Right cardiac atrium (tissue), 5 donors: ENCODE data around the gene RFK. TPM values are rescaled to one million over a fixed set of nuclear protein-coding genes. Genes with fewer than 3 reads are reported as not detected.

Experiments used
- ATAC-seq, 2 donors: fragments of 200-7000 bp; cut with Tn5 transposase; one replicate each; pipeline versions ENCODE4 v1.8.0 to v1.9.1; 2020; ENCODE audit warnings: moderate library complexity in 2 of 2, mild to moderate bottlenecking in 1 of 2
- DNase-seq, 3 donors: peaks; one replicate each; pipeline ENCODE4 v3.0.0-alpha.2; 2020
- H3K27ac ChIP-seq: one replicate; pipeline ENCODE4 v1.5.1; 2013; ENCODE audit warnings: mild to moderate bottlenecking, low read length, control low read depth, moderate library complexity
- H3K27me3 ChIP-seq: one replicate; pipeline ENCODE4 v1.6.1; 2013; ENCODE audit not compliant: control insufficient read depth, insufficient read depth
- H3K4me1 ChIP-seq: one replicate; pipeline ENCODE4 v1.6.1; 2013; ENCODE audit warnings: low read length; ENCODE audit not compliant: control insufficient read depth, insufficient read depth
- H3K4me3 ChIP-seq: one replicate; pipeline ENCODE4 v1.5.1; 2013; ENCODE audit warnings: low read length, control low read depth
- H3K9me3 ChIP-seq: one replicate; pipeline ENCODE4 v1.6.1; 2013; ENCODE audit warnings: low read length; ENCODE audit not compliant: control insufficient read depth
- WGBS: extraction: QIAGEN DNeasy Blood & Tissue Kit; methylation state at CpG from one replicate; pipeline ENCODE4 v1.1.7; 2013; 5-methylcytosine and 5-hydroxymethylcytosine counted together
- intact Hi-C, 4 donors: fragments of 100-400 bp; cut with DNase I; formaldehyde crosslinking; loops; one replicate each; pipeline versions ENCODE4 v1.11.0 to v1.14.0; 2022 to 2023
- polyA plus RNA-seq: library from polyadenylated mRNA; stranded (reverse); fragments of 200-250 nt; gene quantifications from one replicate; pipeline ENCODE4 v1.2.3, GENCODE V29; 2013
- total RNA-seq, 4 donors: library from RNA; stranded (reverse); fragmentation: NEBNext Ultra II Directional; extraction: Animal tissue kit (Norgen Biotek cat#: 25700); gene quantifications; one replicate each; pipeline ENCODE4 v1.2.1, GENCODE V29; 2021
- donor health status: healthy with polysubstance abuse.
- donor health status: DM: no; HTN: yes; CAD: no.
- donor health status: DM: no; HTN: no; CAD: no.
- donor health status: DM: no; HTN: yes; CAD: no; lungs with severe emphysema.
- donor health status: DM: yes; HTN: yes; CAD: no.

The RFK gene
- total and polyA plus RNA-seq, 5 donors, result 16.5 to 26.9 (median 23.1) TPM

DNA sequence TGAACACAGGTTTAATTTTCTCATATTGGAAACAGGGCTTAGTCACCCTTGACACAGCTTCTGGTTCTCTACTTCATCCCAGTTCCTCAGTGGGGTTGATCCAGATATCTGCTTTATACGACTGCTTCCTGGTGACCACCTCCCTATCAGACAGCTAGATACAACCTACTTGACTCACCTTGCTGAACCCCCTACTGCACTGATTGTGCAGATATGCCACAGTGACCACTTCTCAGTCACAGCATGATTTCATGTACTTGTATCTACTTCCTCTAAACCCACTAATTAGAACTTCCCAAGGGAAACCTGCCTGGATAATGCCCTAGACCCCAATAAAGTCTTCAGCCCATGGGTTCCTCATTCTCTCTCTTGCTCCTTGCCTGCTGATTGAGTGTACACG lies 18.4 kb upstream of the RFK start:
- no peak for DNase-seq
- no peak for ATAC-seq
- intact Hi-C loops, result no loop called here
- H3K4me1 ChIP-seq, result no peaks in the 10 kb centered on the region
- no peaks in the 10 kb centered on the region for H3K9me3 ChIP-seq
- 49% methylated on average over 2 of the region's 2 CpGs for WGBS
- H3K27me3 ChIP-seq, result no peaks in the 10 kb centered on the region
- no peak overlapping the region for H3K4me3 ChIP-seq
- H3K27ac ChIP-seq, result no peak overlapping the region

DNA sequence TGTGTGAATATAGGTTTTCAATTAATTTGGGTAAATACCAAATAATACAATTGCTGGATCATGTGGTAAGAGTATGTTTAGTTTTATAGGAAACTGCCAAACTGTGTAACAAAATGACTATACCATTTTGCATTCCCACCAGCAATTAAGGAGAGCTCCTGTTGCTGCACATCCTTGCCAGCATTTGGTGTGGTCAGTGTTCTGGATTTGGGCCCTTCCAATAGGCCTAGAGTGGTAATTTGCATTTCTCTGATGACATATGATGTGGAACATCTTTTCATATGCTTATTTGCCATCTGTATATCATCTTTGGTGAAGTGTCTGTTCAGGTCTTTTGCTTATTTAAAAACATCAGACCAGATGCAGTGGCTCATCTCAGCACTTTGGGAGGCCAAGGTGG lies 11.6 kb upstream of the RFK start:
- no peak overlapping the region for H3K27ac ChIP-seq
- H3K9me3 ChIP-seq, result no peaks in the 10 kb centered on the region
- H3K27me3 ChIP-seq, result no peaks in the 10 kb centered on the region
- ATAC-seq (no peak), DNase-seq (no peak)
- H3K4me3 ChIP-seq, result no peak overlapping the region
- intact Hi-C loops, result loop anchor here in 1 of 4 donors (2.0 kb wide), 1 partner anchor 13 kb away; no protein-coding TSS in a partner anchor
- no peaks in the 10 kb centered on the region for H3K4me1 ChIP-seq

DNA sequence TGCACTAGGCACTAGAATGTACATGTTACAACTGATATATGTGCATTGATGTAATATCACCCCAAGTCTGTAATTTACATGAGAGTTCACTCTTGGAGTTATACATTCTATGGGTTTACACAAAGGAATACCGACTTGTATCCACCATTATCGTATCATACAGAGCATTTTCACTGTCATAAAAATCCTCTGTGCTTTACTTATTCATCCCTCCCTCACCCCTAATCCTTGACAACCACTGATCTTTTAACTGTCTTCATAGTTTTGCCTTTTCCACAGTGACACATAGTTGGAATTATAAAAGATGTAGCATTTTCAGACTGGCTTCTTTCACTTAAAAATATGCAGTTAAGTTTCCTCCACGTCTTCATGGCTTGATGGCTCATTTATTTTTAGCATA lies 11.1 kb upstream of the RFK start:
- no peaks in the 10 kb centered on the region for H3K9me3 ChIP-seq
- no peak for ATAC-seq
- intact Hi-C loops, result loop anchor here in 1 of 4 donors (2.0 kb wide), 1 partner anchor 13 kb away; no protein-coding TSS in a partner anchor
- no peaks in the 10 kb centered on the region for H3K27me3 ChIP-seq
- H3K4me3 ChIP-seq, result no peak overlapping the region
- DNase-seq, result no peak
- H3K4me1 ChIP-seq, result no peaks in the 10 kb centered on the region
- WGBS, result 68% methylated on average over 3 of the region's 3 CpGs
- no peak overlapping the region for H3K27ac ChIP-seq

DNA sequence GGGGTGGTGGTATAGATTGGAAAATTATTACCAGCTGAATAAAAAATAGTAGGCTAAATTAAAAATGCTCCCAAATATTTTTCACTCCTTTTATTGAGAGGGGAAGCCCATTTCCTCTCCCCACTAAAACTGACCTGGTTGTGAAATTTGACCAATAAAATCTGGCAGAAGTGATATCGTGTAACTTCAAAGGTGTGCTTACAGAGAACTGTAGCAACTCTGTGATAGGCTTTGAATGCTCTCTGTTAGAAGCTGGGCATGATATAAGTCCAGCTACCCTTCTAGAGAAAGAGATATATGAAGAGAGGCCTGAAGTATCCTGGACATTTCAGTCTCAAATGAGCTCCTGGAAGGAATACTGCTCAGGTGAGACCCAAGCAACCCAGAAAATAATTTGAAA lies 10.2 kb upstream of the RFK start:
- DNase-seq, result no peak
- H3K27me3 ChIP-seq, result no peaks in the 10 kb centered on the region
- no peak overlapping the region for H3K27ac ChIP-seq
- H3K9me3 ChIP-seq, result no peaks in the 10 kb centered on the region
- WGBS, result 82% methylated on average over 1 of the region's 1 CpG
- H3K4me1 ChIP-seq, result no peaks in the 10 kb centered on the region
- intact Hi-C loops, result loop anchor here in 1 of 4 donors (2.0 kb wide), 1 partner anchor 14 kb away; no protein-coding TSS in a partner anchor
- H3K4me3 ChIP-seq, result no peak overlapping the region
- ATAC-seq, result no peak

DNA sequence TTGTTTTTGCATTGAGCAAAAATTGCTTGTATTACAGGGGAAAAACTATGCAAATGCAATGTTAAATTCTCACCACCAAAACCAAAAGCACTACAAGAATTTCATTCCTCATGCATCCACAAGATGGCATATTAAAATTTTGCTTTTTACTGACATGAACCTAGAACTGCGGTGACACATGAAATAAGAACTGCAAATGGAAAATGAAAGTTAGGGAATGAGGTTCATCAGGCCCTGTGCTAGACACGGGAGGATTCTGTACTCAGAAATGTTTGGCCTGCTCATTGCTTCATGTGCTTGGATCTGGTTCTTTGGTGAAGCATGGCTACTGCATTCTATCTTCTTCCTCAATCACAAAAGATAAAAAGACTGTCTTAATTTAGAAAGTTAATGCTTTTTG lies 9.1 kb upstream of the RFK start:
- H3K4me3 ChIP-seq, result no peak overlapping the region
- no peaks in the 10 kb centered on the region for H3K4me1 ChIP-seq
- WGBS, result 7% methylated on average over 2 of the region's 2 CpGs
- intact Hi-C loops, result no loop called here
- DNase-seq (no peak), ATAC-seq (peak; percentile 83 to 88)
- no peaks in the 10 kb centered on the region for H3K27me3 ChIP-seq
- H3K9me3 ChIP-seq, result no peaks in the 10 kb centered on the region
- no peak overlapping the region for H3K27ac ChIP-seq

DNA sequence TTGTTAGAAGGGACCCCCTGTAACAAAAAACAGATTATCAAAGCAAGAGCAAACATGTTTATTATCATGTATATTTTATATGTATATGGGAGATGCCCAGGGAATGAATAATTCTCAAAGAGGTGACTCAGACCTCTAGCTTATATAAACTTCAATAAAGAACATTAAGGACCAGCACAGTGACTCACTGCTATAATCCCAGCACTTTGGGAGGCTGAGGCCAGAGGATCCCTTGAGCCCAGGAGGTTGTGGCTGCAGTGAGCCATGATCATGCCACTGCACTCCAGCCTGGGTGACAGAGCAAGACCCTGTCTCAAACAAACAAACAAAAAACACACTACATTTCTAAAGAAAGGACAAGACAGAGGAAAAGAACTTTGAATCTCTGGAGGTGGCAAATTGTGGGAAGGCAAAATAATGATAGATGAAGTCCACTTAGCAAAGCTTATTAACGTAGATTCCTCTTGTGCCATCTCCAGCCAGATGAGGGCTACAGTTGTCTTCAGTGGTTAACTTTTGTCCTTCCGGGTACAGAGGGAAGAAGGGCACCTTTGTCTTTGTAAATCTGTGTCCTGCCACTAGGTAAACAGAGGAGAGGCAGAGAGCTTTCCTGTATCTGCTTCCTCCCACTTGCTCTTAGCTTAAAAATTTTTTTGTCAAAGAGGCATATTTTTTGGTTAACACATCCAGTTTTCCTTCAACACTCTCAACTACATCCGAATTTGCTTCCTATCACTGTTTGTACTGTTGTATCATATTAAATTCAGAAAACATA lies 7.5 kb upstream of the RFK start:
- DNase-seq, result no peak
- 67% methylated on average over 3 of the region's 3 CpGs for WGBS
- intact Hi-C loops, result no loop called here
- ATAC-seq, result no peak
- Histone ChIP-seq H3K27me3 (no peaks in the 10 kb centered on the region), H3K27ac (no peak overlapping the region), H3K4me3 (no peak overlapping the region), H3K9me3 (no peaks in the 10 kb centered on the region), H3K4me1 (no peaks in the 10 kb centered on the region)

DNA sequence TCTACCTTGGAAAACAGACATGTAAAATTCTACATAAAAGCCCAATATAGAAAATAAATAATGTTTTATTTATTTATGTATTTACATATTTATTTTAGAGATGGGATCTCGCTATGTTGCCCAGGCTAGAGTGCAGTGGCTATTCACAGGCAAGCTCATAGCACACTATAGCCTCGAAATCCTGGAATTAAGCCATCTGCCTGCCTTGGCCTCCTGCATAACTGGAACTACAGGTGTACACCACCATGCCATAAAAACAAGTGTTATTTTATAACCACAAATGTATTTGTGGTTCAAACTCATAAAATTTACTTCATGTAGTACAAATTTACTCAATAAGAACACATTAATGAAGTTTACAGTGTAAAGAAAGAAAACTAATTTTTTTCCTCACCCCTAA lies 7.0 kb upstream of the RFK start:
- H3K27me3 ChIP-seq, result no peaks in the 10 kb centered on the region
- DNase-seq (no peak), ATAC-seq (no peak)
- intact Hi-C loops, result no loop called here
- no peaks in the 10 kb centered on the region for H3K4me1 ChIP-seq
- H3K9me3 ChIP-seq, result no peaks in the 10 kb centered on the region
- 93% methylated on average over 2 of the region's 2 CpGs for WGBS
- H3K4me3 ChIP-seq, result no peak overlapping the region
- H3K27ac ChIP-seq, result no peak overlapping the region

DNA sequence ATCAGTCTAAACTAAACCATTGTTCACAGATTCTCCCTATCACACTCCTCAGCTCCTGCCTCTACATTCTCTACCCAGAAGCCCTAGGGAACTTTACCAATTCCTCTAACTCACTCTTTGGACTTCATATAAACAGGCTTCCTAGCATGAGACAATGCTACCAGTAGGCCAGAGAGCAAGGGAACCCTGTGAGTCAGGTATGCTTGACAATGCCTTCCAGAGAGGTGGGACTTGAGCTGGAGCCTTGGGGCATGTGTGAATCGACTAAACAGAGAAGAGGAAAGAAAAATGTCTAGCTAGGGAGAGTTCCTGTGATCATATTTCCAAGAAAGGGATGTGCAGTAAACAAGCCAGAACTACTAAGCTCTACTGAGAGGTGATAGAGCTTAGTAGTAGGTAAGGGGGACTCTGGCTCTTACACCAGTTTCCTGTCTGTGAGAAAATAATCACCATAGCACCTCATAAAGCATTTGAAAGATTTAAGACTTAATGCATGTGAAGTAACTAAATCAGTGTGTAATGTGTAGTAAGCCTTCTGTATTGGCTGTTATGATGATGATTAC lies 6.4 kb upstream of the RFK start:
- Histone ChIP-seq H3K27ac (no peak overlapping the region), H3K4me3 (no peak overlapping the region), H3K9me3 (no peaks in the 10 kb centered on the region), H3K27me3 (no peaks in the 10 kb centered on the region), H3K4me1 (no peaks in the 10 kb centered on the region)
- 34% methylated on average over 1 of the region's 1 CpG for WGBS
- intact Hi-C loops, result no loop called here
- ATAC-seq (no peak), DNase-seq (no peak)

DNA sequence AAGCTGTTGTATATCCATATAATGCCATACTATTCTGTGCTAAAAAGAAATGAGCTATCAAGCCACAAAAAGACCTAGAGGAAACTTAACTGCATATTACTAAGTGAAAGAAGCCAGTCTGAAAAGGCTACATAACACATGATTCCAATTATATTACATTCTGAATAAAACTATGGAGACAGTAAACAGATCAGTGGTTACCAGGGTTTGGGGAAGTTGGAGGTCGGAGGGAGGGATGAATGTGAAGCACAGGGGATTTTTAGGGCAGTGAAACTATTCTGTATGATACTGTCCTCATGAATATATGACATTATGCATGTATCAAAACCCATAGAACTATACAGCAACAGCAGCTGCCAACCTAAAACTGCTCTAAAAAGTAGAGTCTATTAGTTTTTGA lies 5.6 kb upstream of the RFK start:
- no peak for DNase-seq
- no peaks in the 10 kb centered on the region for H3K27me3 ChIP-seq
- H3K4me1 ChIP-seq, result peaks cover 2% of the 10 kb centered on the region
- intact Hi-C loops, result no loop called here
- H3K27ac ChIP-seq, result no peak overlapping the region
- ATAC-seq, result no peak
- H3K9me3 ChIP-seq, result no peaks in the 10 kb centered on the region
- H3K4me3 ChIP-seq, result no peak overlapping the region
- WGBS, result 64% methylated on average over 1 of the region's 1 CpG

DNA sequence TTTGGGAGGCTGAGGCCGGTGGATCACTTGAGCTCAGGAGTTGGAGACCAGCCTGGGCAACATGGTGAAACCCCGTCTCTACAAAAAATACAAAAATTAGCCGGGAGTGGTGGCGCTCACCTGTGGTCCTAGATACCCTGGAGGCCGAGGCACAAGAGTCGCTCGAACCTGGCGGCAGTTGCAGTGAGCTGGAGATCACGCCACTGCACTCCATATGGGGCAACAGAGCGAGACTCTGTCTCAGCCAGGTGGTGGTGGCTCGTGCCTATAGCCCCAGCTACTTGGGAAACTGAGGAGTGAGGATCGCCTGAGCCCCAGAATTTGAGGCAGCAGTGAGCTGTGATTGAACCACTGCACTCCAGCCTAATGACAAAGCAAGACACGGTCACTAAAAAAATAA lies 2.4 kb upstream of the RFK start:
- no peaks in the 10 kb centered on the region for H3K9me3 ChIP-seq
- no peak overlapping the region for H3K27ac ChIP-seq
- H3K27me3 ChIP-seq, result no peaks in the 10 kb centered on the region
- no peak overlapping the region for H3K4me3 ChIP-seq
- H3K4me1 ChIP-seq, result peaks cover 2% of the 10 kb centered on the region
- DNase-seq (peak in 1 of 3 donors; percentile 45), ATAC-seq (no peak)
- intact Hi-C loops, result no loop called here
- 98% methylated on average over 13 of the region's 13 CpGs for WGBS

DNA sequence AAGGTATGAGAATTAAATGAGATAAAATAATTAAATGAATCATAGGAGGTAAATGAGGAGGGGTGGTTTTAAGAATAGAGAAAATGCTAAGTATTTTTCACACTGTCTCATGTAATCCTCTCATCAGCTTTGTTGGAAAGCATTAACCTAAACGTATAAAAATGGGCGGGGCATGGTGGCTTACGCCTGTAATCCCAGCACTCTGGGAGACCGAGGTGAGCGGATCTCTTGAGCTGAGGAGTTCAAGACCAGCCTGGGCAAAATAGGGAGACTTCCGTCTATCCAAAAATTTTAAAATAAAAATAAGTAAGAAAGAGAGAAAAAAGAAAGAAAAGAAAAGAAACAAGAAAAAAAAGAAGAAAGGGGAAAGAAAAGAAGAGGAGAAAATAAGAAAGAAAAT lies 1.9 kb upstream of the RFK start:
- no peak for ATAC-seq
- Histone ChIP-seq H3K4me1 (peaks cover 2% of the 10 kb centered on the region), H3K27ac (no peak overlapping the region), H3K4me3 (no peak overlapping the region), H3K9me3 (no peaks in the 10 kb centered on the region), H3K27me3 (no peaks in the 10 kb centered on the region)
- no peak for DNase-seq
- 87% methylated on average over 6 of the region's 6 CpGs for WGBS
- intact Hi-C loops, result no loop called here
